NT2/D1 (cell line): Measurements from ENCODE around the gene BMF.

Experiments used
- DNase-seq: peaks from one replicate; pipeline ENCODE4 v3.0.0-alpha.2; 2011; ENCODE audit warnings: low read depth, low spot score
- H3K27me3 ChIP-seq: 2 replicates; pipeline ENCODE4 v1.6.0; 2011; ENCODE audit warnings: mild to moderate bottlenecking; ENCODE audit not compliant: insufficient read length, insufficient read depth
- H3K36me3 ChIP-seq: 2 replicates; pipeline ENCODE4 v1.6.1; 2011; ENCODE audit warnings: mild to moderate bottlenecking, low read length, mixed read lengths; ENCODE audit not compliant: insufficient read depth, insufficient read length
- H3K4me1 ChIP-seq: 2 replicates; pipeline ENCODE4 v1.5.1; 2011; ENCODE audit not compliant: insufficient read depth, insufficient read length
- H3K4me3 ChIP-seq: 2 replicates; pipeline ENCODE4 v1.5.1; 2011; ENCODE audit warnings: low read depth; ENCODE audit not compliant: insufficient read length
- H3K9ac ChIP-seq: 2 replicates; pipeline ENCODE4 v1.6.0; 2011; ENCODE audit warnings: low read depth; ENCODE audit not compliant: insufficient read length
- H3K9me3 ChIP-seq: 2 replicates; pipeline ENCODE4 v1.5.1; 2011; ENCODE audit warnings: mild to moderate bottlenecking, low read length; ENCODE audit not compliant: insufficient read depth
- SUZ12 ChIP-seq: IDR thresholded peaks from 2 replicates; pipeline ENCODE4 v1.6.1; 2011; ENCODE audit not compliant: insufficient read length, insufficient read depth; ENCODE audit errors: extremely low read depth
- YY1 ChIP-seq: IDR thresholded peaks from 2 replicates; pipeline ENCODE4 v1.6.1; 2011; ENCODE audit not compliant: insufficient read length, insufficient read depth
- ZNF274 ChIP-seq: IDR thresholded peaks from 2 replicates; pipeline ENCODE4 v1.6.1; 2011; ENCODE audit warnings: mild to moderate bottlenecking, low read depth, low read length

The BMF gene

GRCh38 chr15:40047415-40048210 lies 61.1 kb downstream of the BMF start:
- H3K36me3 ChIP-seq, result peaks cover 19% of the 10 kb centered on the region
- no peaks in the 10 kb centered on the region for H3K9me3 ChIP-seq
- no peak for TF ChIP-seq YY1
- TF ChIP-seq SUZ12, result no peak
- no peak overlapping the region for H3K4me3 ChIP-seq
- no peaks in the 10 kb centered on the region for H3K27me3 ChIP-seq
- H3K4me1 ChIP-seq, result peaks cover 11% of the 10 kb centered on the region
- DNase-seq, result no peak
- peak overlapping the region; percentile 26 for H3K9ac ChIP-seq

- TF ChIP-seq SUZ12 (no peak), ZNF274 (no peak), YY1 (no peak)
- DNase-seq, result no peak
- Histone ChIP-seq H3K27me3 (no peaks in the 10 kb centered on the region), H3K9me3 (no peaks in the 10 kb centered on the region), H3K4me1 (peaks cover 11% of the 10 kb centered on the region), H3K4me3 (no peak overlapping the region), H3K36me3 (peaks cover 19% of the 10 kb centered on the region), H3K9ac (no peak overlapping the region)
Measured at GRCh38 chr15:40046721-40047414, 61.8 kb downstream of the BMF start.

GRCh38 chr15:40045572-40046217 lies 63.0 kb downstream of the BMF start:
- H3K27me3 ChIP-seq, result no peaks in the 10 kb centered on the region
- no peak for DNase-seq
- H3K36me3 ChIP-seq, result peaks cover 22% of the 10 kb centered on the region
- H3K9ac ChIP-seq, result peak overlapping the region; percentile 36
- H3K4me1 ChIP-seq, result peaks cover 11% of the 10 kb centered on the region
- TF ChIP-seq SUZ12 (no peak), ZNF274 (no peak), YY1 (no peak)
- no peak overlapping the region for H3K4me3 ChIP-seq
- no peaks in the 10 kb centered on the region for H3K9me3 ChIP-seq

- Histone ChIP-seq H3K9me3 (no peaks in the 10 kb centered on the region), H3K9ac (peak overlapping the region; percentile 35), H3K4me3 (no peak overlapping the region), H3K4me1 (peaks cover 11% of the 10 kb centered on the region), H3K27me3 (no peaks in the 10 kb centered on the region), H3K36me3 (peaks cover 22% of the 10 kb centered on the region)
- no peak for DNase-seq
- TF ChIP-seq SUZ12 (no peak), YY1 (no peak), ZNF274 (no peak)
Measured at GRCh38 chr15:40044717-40045571, 63.7 kb downstream of the BMF start.

GRCh38 chr15:40043927-40044716 lies 64.6 kb downstream of the BMF start:
- no peak for DNase-seq
- Histone ChIP-seq H3K4me1 (peaks cover 11% of the 10 kb centered on the region), H3K9me3 (no peaks in the 10 kb centered on the region), H3K36me3 (peaks cover 21% of the 10 kb centered on the region), H3K4me3 (no peak overlapping the region), H3K9ac (no peak overlapping the region), H3K27me3 (no peaks in the 10 kb centered on the region)
- TF ChIP-seq SUZ12, result no peak
- no peak for TF ChIP-seq YY1
- TF ChIP-seq ZNF274, result no peak

- H3K4me3 ChIP-seq, result no peak overlapping the region
- no peak overlapping the region for H3K9ac ChIP-seq
- H3K4me1 ChIP-seq, result peaks cover 5% of the 10 kb centered on the region
- DNase-seq, result no peak
- no peaks in the 10 kb centered on the region for H3K9me3 ChIP-seq
- no peak for TF ChIP-seq YY1
- peaks cover 18% of the 10 kb centered on the region for H3K36me3 ChIP-seq
- H3K27me3 ChIP-seq, result no peaks in the 10 kb centered on the region
Measured at GRCh38 chr15:40042791-40043320, 65.8 kb downstream of the BMF start.
